ENCODE results near the gene TMEM204. TPM values are rescaled to one million over a fixed set of nuclear protein-coding genes. Genes with fewer than 3 reads are reported as not detected.
"Not testable (repeated sequence)": the region's sequence is repeated elsewhere in the genome, so short reads cannot be mapped to it uniquely, and the experiment has no call there.

Gene TMEM204
- total and polyA plus RNA-seq, 9 donors, result 6.5 to 35.5 (median 13.8) TPM

- WGBS, 3 donors, result 90 to 94% (median 90%) methylated on average over 16 of the region's 16 CpGs
- Histone ChIP-seq H3K36me3 (no peaks in the 10 kb centered on the region), H3K4me1 (ENCODE audit: insufficient read depth) (no peaks in the 10 kb centered on the region), H3K27ac (no peak overlapping the region), H3K27me3 (no peaks in the 10 kb centered on the region), H3K9me3 (no peaks in the 10 kb centered on the region), H3K4me3 (no peak overlapping the region)
- no peak for TF ChIP-seq POLR2A (IDR thresholded peaks at IDR 0.05)
- TF ChIP-seq EP300 (IDR thresholded peaks at IDR 0.05), result no peak
- TF ChIP-seq, protein P1, sequence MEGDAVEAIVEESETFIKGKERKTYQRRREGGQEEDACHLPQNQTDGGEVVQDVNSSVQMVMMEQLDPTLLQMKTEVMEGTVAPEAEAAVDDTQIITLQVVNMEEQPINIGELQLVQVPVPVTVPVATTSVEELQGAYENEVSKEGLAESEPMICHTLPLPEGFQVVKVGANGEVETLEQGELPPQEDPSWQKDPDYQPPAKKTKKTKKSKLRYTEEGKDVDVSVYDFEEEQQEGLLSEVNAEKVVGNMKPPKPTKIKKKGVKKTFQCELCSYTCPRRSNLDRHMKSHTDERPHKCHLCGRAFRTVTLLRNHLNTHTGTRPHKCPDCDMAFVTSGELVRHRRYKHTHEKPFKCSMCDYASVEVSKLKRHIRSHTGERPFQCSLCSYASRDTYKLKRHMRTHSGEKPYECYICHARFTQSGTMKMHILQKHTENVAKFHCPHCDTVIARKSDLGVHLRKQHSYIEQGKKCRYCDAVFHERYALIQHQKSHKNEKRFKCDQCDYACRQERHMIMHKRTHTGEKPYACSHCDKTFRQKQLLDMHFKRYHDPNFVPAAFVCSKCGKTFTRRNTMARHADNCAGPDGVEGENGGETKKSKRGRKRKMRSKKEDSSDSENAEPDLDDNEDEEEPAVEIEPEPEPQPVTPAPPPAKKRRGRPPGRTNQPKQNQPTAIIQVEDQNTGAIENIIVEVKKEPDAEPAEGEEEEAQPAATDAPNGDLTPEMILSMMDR (IDR thresholded peaks at IDR 0.05), result no peak
- no peak for DNase-seq
- intact Hi-C loops (cut with DNase I), result no loop called here
Measured at GRCh38 chr16:1592446-1592845, 59.0 kb downstream of the TMEM204 start.

DNA sequence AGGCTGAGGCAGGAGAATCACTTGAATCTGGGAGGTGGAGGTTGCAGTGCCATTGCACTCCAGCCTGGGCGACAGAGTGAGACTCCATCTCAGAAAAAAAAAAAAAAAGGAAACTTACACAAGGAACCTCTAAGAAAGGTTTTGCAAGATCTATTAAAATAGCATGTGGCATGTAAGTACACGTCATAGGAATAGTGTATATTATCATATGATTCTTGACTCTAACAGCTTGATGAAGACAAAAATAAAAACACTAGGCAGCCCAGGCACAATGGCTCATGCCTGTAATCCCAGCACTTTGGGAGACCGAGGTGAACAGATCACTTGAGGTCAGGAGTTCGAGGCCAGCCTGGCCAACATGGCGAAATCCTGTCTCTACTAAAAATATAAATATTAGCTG lies 62.0 kb downstream of the TMEM204 start:
- H3K9me3 ChIP-seq; H3K36me3 ChIP-seq; H3K27me3 ChIP-seq; H3K4me3 ChIP-seq; DNase-seq; intact Hi-C loops (cut with DNase I); H3K27ac ChIP-seq; H3K4me1 ChIP-seq (ENCODE audit: insufficient read depth): not testable (repeated sequence)
- WGBS, 3 donors, result 71 to 84% (median 73%) methylated on average over 5 of the region's 5 CpGs

DNA sequence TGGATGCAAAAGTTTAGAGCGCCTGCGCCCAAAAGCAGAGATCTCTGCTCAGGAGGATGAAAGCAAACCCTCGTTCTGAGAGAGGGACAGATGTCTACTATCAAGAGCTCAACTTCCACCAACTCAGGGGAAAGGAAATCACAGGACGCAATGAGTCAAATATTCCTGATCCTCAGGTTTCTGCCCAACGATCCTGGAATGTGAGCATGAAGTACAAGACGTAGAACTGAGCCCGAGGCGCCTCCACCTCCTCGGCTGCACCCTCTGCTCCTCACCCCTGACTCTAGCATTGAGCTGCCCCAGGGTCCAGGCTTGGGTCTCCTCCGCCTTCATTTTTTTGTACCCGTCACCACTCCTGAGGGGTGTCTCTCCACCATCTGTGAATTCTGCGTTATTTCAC lies 63.0 kb downstream of the TMEM204 start:
- Histone ChIP-seq H3K27ac (no peak overlapping the region), H3K27me3 (no peaks in the 10 kb centered on the region), H3K36me3 (no peaks in the 10 kb centered on the region), H3K4me3 (no peak overlapping the region), H3K4me1 (ENCODE audit: insufficient read depth) (no peaks in the 10 kb centered on the region), H3K9me3 (no peaks in the 10 kb centered on the region)
- intact Hi-C loops (cut with DNase I), result no loop called here
- WGBS, 3 donors, result 74 to 83% (median 80%) methylated on average over 12 of the region's 12 CpGs
- no peak for DNase-seq
- no peak for TF ChIP-seq POLR2A (IDR thresholded peaks at IDR 0.05)
- TF ChIP-seq EP300 (IDR thresholded peaks at IDR 0.05), result no peak
- TF ChIP-seq, protein P1 (IDR thresholded peaks at IDR 0.05), result no peak

GRCh38 chr16:1597154-1597553 lies 63.7 kb downstream of the TMEM204 start:
- no peak overlapping the region for H3K27ac ChIP-seq
- no peaks in the 10 kb centered on the region for H3K9me3 ChIP-seq
- no peaks in the 10 kb centered on the region for H3K36me3 ChIP-seq
- 86 to 89% (median 87%) methylated on average over 13 of the region's 13 CpGs for WGBS, 3 donors
- no peak for TF ChIP-seq EP300 (IDR thresholded peaks at IDR 0.05)
- TF ChIP-seq, protein P1 (IDR thresholded peaks at IDR 0.05), result no peak
- no peak for TF ChIP-seq POLR2A (IDR thresholded peaks at IDR 0.05)
- H3K4me1 ChIP-seq (ENCODE audit: insufficient read depth), result no peaks in the 10 kb centered on the region
- no peak overlapping the region for H3K4me3 ChIP-seq
- intact Hi-C loops (cut with DNase I), result no loop called here
- no peaks in the 10 kb centered on the region for H3K27me3 ChIP-seq
- no peak for DNase-seq

- TF ChIP-seq POLR2A (IDR thresholded peaks at IDR 0.05), result no peak
- TF ChIP-seq, protein P1 (IDR thresholded peaks at IDR 0.05), result no peak
- TF ChIP-seq EP300 (IDR thresholded peaks at IDR 0.05), result no peak
- 86 to 87% (median 87%) methylated on average over 7 of the region's 7 CpGs for WGBS, 3 donors
- no peaks in the 10 kb centered on the region for H3K4me1 ChIP-seq (ENCODE audit: insufficient read depth)
- no peak overlapping the region for H3K27ac ChIP-seq
- intact Hi-C loops (cut with DNase I), result no loop called here
- H3K4me3 ChIP-seq, result no peak overlapping the region
- no peaks in the 10 kb centered on the region for H3K27me3 ChIP-seq
- no peaks in the 10 kb centered on the region for H3K9me3 ChIP-seq
- H3K36me3 ChIP-seq, result no peaks in the 10 kb centered on the region
- no peak for DNase-seq
Measured at GRCh38 chr16:1601031-1601430, 67.6 kb downstream of the TMEM204 start.

Measured in ovary (tissue), 9 donors.